H1 (cell line): ENCODE results near the gene THBD. TPM values are rescaled to one million over a fixed set of nuclear protein-coding genes. Genes with fewer than 3 reads are reported as not detected.

Experiments used
- CTCF ChIA-PET: fragments of 300-600 bp; sonication (Branson Sonifier 250); formaldehyde crosslinking; loops from one replicate; lab custom pipeline; 2021; ENCODE audit not compliant: partially characterized antibody; lab: Charles Lee
- POLR2A ChIA-PET: fragments of 300-600 bp; sonication (Branson Sonifier 250); formaldehyde crosslinking; loops from one replicate; lab custom pipeline; 2021; ENCODE audit warnings: inconsistent platforms; ENCODE audit not compliant: partially characterized antibody; lab: Charles Lee
- DNase-seq, 2 experiments: peaks; one replicate each; pipeline versions ENCODE4 v3.0.0 to v3.0.0-alpha.2; 2010 to 2022; ENCODE audit warnings: low spot score in 2 of 2, low read depth in 1 of 2, mixed read lengths in 1 of 2
- FAIRE-seq: peaks from 2 replicates; lab custom pipeline; 2011; peaks lifted over from hg19 to GRCh38; lab: Jason Lieb, UNC
- H2AFZ ChIP-seq: 2 replicates; pipeline ENCODE4 v1.8.1; 2012; ENCODE audit warnings: low read length, inconsistent platforms
- H2AK5ac ChIP-seq: 2 replicates; pipeline ENCODE4 v1.6.1; 2013; ENCODE audit warnings: low read depth, low read length
- H2BK120ac ChIP-seq: replicated peaks from 2 replicates; pipeline ENCODE3; 2013; ENCODE audit warnings: low read depth, low read length, inconsistent platforms
- H2BK12ac ChIP-seq: 2 replicates; pipeline ENCODE4 v1.6.1; 2013; ENCODE audit warnings: low read depth, low read length
- H2BK15ac ChIP-seq: 2 replicates; pipeline ENCODE4 v1.6.1; 2013; ENCODE audit warnings: low read length
- H2BK20ac ChIP-seq: 2 replicates; pipeline ENCODE4 v1.6.1; 2013; ENCODE audit warnings: low read length
- H2BK5ac ChIP-seq: 2 replicates; pipeline ENCODE4 v1.6.1; 2013; ENCODE audit warnings: low read depth, low read length
- H3K14ac ChIP-seq: 2 replicates; pipeline ENCODE4 v1.6.1; 2013; ENCODE audit warnings: inconsistent platforms; ENCODE audit not compliant: insufficient read length
- H3K18ac ChIP-seq: 2 replicates; pipeline ENCODE4 v1.6.1; 2013; ENCODE audit warnings: low read length; ENCODE audit errors: extremely low read depth
- H3K23ac ChIP-seq: 2 replicates; pipeline ENCODE4 v1.6.1; 2013; ENCODE audit warnings: inconsistent platforms; ENCODE audit not compliant: insufficient read length
- H3K23me2 ChIP-seq: 2 replicates; pipeline ENCODE4 v1.6.1; 2013; ENCODE audit warnings: low read depth, low read length
- H3K27ac ChIP-seq: 2 replicates; pipeline ENCODE4 v1.6.1; 2011; ENCODE audit warnings: low read depth, low read length, inconsistent platforms
- H3K27me3 ChIP-seq, 4 experiments: replicated peaks in 1 of 4; 1 replicate in 1 of 4; 2 replicates in 3 of 4; pipeline versions ENCODE4 v1.6.1 to v1.8.1; 2011 to 2013; ENCODE audit warnings: low read length in 3 of 4, mild to moderate bottlenecking in 3 of 4, inconsistent platforms in 2 of 4, mixed read lengths in 2 of 4, moderate library complexity in 1 of 4; ENCODE audit not compliant: control insufficient read depth in 3 of 4, insufficient read depth in 3 of 4; ENCODE audit errors: extremely low read depth in 1 of 4
- H3K36me3 ChIP-seq, 4 experiments: 2 replicates each; pipeline versions ENCODE4 v1.6.1 to v1.8.1; 2011 to 2013; ENCODE audit warnings: mild to moderate bottlenecking in 4 of 4, low read length in 3 of 4, moderate library complexity in 2 of 4, control low read depth in 1 of 4, inconsistent platforms in 1 of 4; ENCODE audit not compliant: insufficient read depth in 4 of 4, control insufficient read depth in 2 of 4
- H3K4ac ChIP-seq: replicated peaks from 2 replicates; pipeline ENCODE3; 2013; ENCODE audit warnings: low read length, low read depth, mixed read lengths, inconsistent platforms; ENCODE audit not compliant: insufficient read length
- H3K4me1 ChIP-seq, 4 experiments: replicated peaks in 1 of 4; 1 replicate in 1 of 4; 2 replicates in 3 of 4; pipeline versions ENCODE4 v1.6.1 to v1.8.1; 2011 to 2013; ENCODE audit warnings: low read length in 3 of 4, inconsistent platforms in 2 of 4, mixed read lengths in 1 of 4; ENCODE audit not compliant: insufficient read depth in 4 of 4, control insufficient read depth in 3 of 4
- H3K4me2 ChIP-seq, 2 experiments: 2 replicates each; pipeline versions ENCODE4 v1.6.1 to v1.8.1; 2011 to 2013; ENCODE audit warnings: low read depth in 2 of 2, low read length in 2 of 2, control low read depth in 1 of 2, inconsistent platforms in 1 of 2, mild to moderate bottlenecking in 1 of 2; ENCODE audit not compliant: insufficient read depth in 1 of 2
- H3K4me3 ChIP-seq, 4 experiments: fragments of 200-600, 300-600 bp in 1 of 4; sonication (generic), shearing (Covaris generic), sonication (Bioruptor Twin) in 1 of 4; 2 replicates each; pipeline versions ENCODE4 v1.5.1 to v1.8.1; 2011 to 2016; ENCODE audit warnings: low read length in 4 of 4, low read depth in 3 of 4, control low read depth in 2 of 4, inconsistent platforms in 2 of 4, mild to moderate bottlenecking in 2 of 4, mixed read lengths in 1 of 4, moderate library complexity in 1 of 4; ENCODE audit not compliant: insufficient read depth in 2 of 4; ENCODE audit errors: extremely low read depth in 1 of 4
- H3K56ac ChIP-seq: replicated peaks from 2 replicates; pipeline ENCODE3; 2013; ENCODE audit warnings: low read depth, mild to moderate bottlenecking, mixed read lengths, low read length, inconsistent platforms; ENCODE audit not compliant: insufficient read length
- H3K79me1 ChIP-seq: 2 replicates; pipeline ENCODE4 v1.6.1; 2013; ENCODE audit warnings: low read depth, low read length, control low read depth
- H3K79me2 ChIP-seq, 2 experiments: 2 replicates each; pipeline versions ENCODE4 v1.6.1 to v1.8.1; 2012 to 2013; ENCODE audit warnings: low read length in 2 of 2, mild to moderate bottlenecking in 2 of 2, inconsistent platforms in 1 of 2; ENCODE audit not compliant: insufficient read depth in 2 of 2, control insufficient read depth in 1 of 2
- H3K9ac ChIP-seq, 4 experiments: replicated peaks in 1 of 4; 1 replicate in 1 of 4; 2 replicates in 3 of 4; pipeline versions ENCODE4 v1.6.1 to v1.8.1; 2011 to 2013; ENCODE audit warnings: low read depth in 3 of 4, low read length in 3 of 4, control low read depth in 2 of 4, mild to moderate bottlenecking in 2 of 4, moderate library complexity in 2 of 4, inconsistent platforms in 1 of 4; ENCODE audit errors: extremely low read depth in 1 of 4
- H3K9me3 ChIP-seq, 2 experiments: 2 replicates each; pipeline versions ENCODE4 v1.6.1 to v1.8.1; 2012 to 2013; ENCODE audit warnings: mild to moderate bottlenecking in 2 of 2, moderate library complexity in 2 of 2, control low read depth in 1 of 2, inconsistent platforms in 1 of 2, low read depth in 1 of 2, low read length in 1 of 2, mixed read lengths in 1 of 2; ENCODE audit not compliant: insufficient read depth in 2 of 2
- H4K20me1 ChIP-seq, 2 experiments: replicated peaks in 1 of 2; 2 replicates each; pipeline versions ENCODE3 to v1.8.1; 2011 to 2013; ENCODE audit warnings: inconsistent platforms in 2 of 2, low read length in 2 of 2, mild to moderate bottlenecking in 1 of 2; ENCODE audit not compliant: insufficient read depth in 2 of 2, control insufficient read depth in 1 of 2
- H4K5ac ChIP-seq: 2 replicates; pipeline ENCODE4 v1.6.1; 2013; ENCODE audit warnings: low read length, low read depth, mixed read lengths, inconsistent platforms; ENCODE audit not compliant: insufficient read length
- H4K8ac ChIP-seq: 2 replicates; pipeline ENCODE4 v1.8.0; 2013; ENCODE audit warnings: mild to moderate bottlenecking, moderate library complexity, low read length, inconsistent platforms; ENCODE audit not compliant: insufficient read depth; ENCODE audit errors: extremely low read depth
- H4K91ac ChIP-seq: replicated peaks from 2 replicates; pipeline ENCODE3; 2013; ENCODE audit warnings: low read length, mixed read lengths, inconsistent platforms; ENCODE audit not compliant: insufficient read length
- BACH1 ChIP-seq: IDR thresholded peaks from 2 replicates; pipeline ENCODE4 v1.6.1; 2012; ENCODE audit warnings: low read length, improper control_type of control experiment
- BCL11A ChIP-seq, 2 experiments: IDR thresholded peaks; one replicate each; pipeline ENCODE4 v1.6.1; 2011; ENCODE audit warnings: low read depth in 2 of 2, low read length in 2 of 2, mild to moderate bottlenecking in 2 of 2
- CBX5 ChIP-seq: fragments of 300-800, 300-1000 bp; sonication (generic); IDR thresholded peaks from 2 replicates; pipeline ENCODE4 v1.7.1; 2016; ENCODE audit warnings: antibody characterized with exemption, low read length, low read depth
- CREB1 ChIP-seq: IDR thresholded peaks from 2 replicates; pipeline ENCODE4 v1.6.1; 2012; ENCODE audit warnings: inconsistent platforms
- CTBP2 ChIP-seq: IDR thresholded peaks from 2 replicates; pipeline ENCODE4 v1.7.0; 2011; ENCODE audit warnings: borderline replicate concordance, mild to moderate bottlenecking, moderate library complexity, mixed read lengths, low read length; ENCODE audit not compliant: insufficient read depth, insufficient read length
- HDAC6 ChIP-seq: IDR thresholded peaks from one replicate; pipeline ENCODE4 v1.7.1; 2012; ENCODE audit warnings: low read depth, mild to moderate bottlenecking, inconsistent platforms, low read length, moderate library complexity
- JUND ChIP-seq: IDR thresholded peaks from 2 replicates; pipeline ENCODE4 v1.6.1; 2011; ENCODE audit warnings: mild to moderate bottlenecking, improper control_type of control experiment, low read length
- RAD21 ChIP-seq, 2 experiments: IDR thresholded peaks in 1 of 2; conservative IDR thresholded peaks in 1 of 2; 2 replicates each; pipeline ENCODE4 v1.6.1; 2011; ENCODE audit warnings: low read depth in 2 of 2, low read length in 2 of 2, improper control_type of control experiment in 1 of 2, inconsistent platforms in 1 of 2, mild to moderate bottlenecking in 1 of 2, moderate library complexity in 1 of 2
- RBBP5 ChIP-seq: IDR thresholded peaks from 2 replicates; pipeline ENCODE4 v1.7.1; 2012; ENCODE audit warnings: low read depth, mild to moderate bottlenecking, inconsistent platforms, low read length, moderate library complexity, borderline replicate concordance
- RFX5 ChIP-seq: IDR thresholded peaks from 2 replicates; pipeline ENCODE4 v1.6.1; 2011; ENCODE audit warnings: low read depth, low read length, improper control_type of control experiment, borderline replicate concordance
- SIX5 ChIP-seq: IDR thresholded peaks from 2 replicates; pipeline ENCODE4 v1.6.1; 2011; ENCODE audit warnings: mild to moderate bottlenecking, low read depth, low read length
- SP4 ChIP-seq: IDR thresholded peaks from 2 replicates; pipeline ENCODE4 v1.6.1; 2012; ENCODE audit warnings: low read length, inconsistent platforms
- TCF12 ChIP-seq: IDR thresholded peaks from 2 replicates; pipeline ENCODE4 v1.6.1; 2011; ENCODE audit warnings: low read depth, mild to moderate bottlenecking, low read length
- WGBS, 2 experiments: shearing (Covaris generic) in 1 of 2; methylation state at CpG; one replicate each; pipeline versions ENCODE4 v1.1.6 to v1.1.7; 2013 to 2015; ENCODE audit warnings: low lambda C conversion rate in 2 of 2, mixed read lengths in 2 of 2, inconsistent platforms in 1 of 2, low coverage in 1 of 2, missing lambda C conversion rate in 1 of 2; ENCODE audit not compliant: insufficient replicate concordance in 2 of 2, insufficient coverage in 1 of 2, insufficient read length in 1 of 2; ENCODE audit errors: extremely low coverage in 1 of 2, missing lambda C conversion rate in 1 of 2; 5-methylcytosine and 5-hydroxymethylcytosine counted together
- polyA plus RNA-seq, 7 experiments: library from polyadenylated mRNA; depleted of rRNA in 3 of 7; stranded (reverse) in 5 of 7; unstranded in 2 of 7; fragments of >200 nt in 5 of 7; fragments of 200-250 nt in 2 of 7; gene quantifications; 1 replicate in 5 of 7; 2 replicates in 1 of 7; 4 replicates in 1 of 7; pipeline versions ENCODE4 v1.2.1 to v1.2.3, GENCODE V29; 2011 to 2013; ENCODE audit warnings: missing spikeins in 2 of 7, mixed read lengths in 2 of 7
- total RNA-seq: library from RNA; stranded (reverse); fragmentation: NEBNext Ultra II Directional; extraction: Animal tissue kit (Norgen Biotek cat#: 25700); gene quantifications from 2 replicates; pipeline ENCODE4 v1.2.1, GENCODE V29; 2021
- TF ChIP-seq, protein P1 (sequence below): IDR thresholded peaks from 2 replicates; pipeline ENCODE4 v1.6.1; 2011; ENCODE audit warnings: low read length, improper control_type of control experiment

THBD gene
- total and polyA plus RNA-seq, 2 of the 8 experiments (the other 6 are each of a cell fraction or from before 2014, with no cell fraction given) = 0.21 to 0.43 TPM

GRCh38 chr20:22999756-23000155 is 49.7 kb downstream of the THBD start:
- Histone ChIP-seq H3K4me3 (no peak overlapping the region), H3K23me2 (no peaks in the 10 kb centered on the region), H2AFZ (no peak overlapping the region), H3K9me3 (peaks cover 0 to under 1% of the 10 kb centered on the region in 2 experiments; a peak in 1 of 4 replicates), H3K4me2 (no peak overlapping the region), H4K5ac (no peak overlapping the region), H3K23ac (no peak overlapping the region), H3K18ac (no peak overlapping the region), H4K8ac (no peak overlapping the region), H2BK120ac (no peak overlapping the region), H3K56ac (no peak overlapping the region), H2BK15ac (no peak overlapping the region), H3K79me2 (no peaks in the 10 kb centered on the region), H3K27ac (no peak overlapping the region), H2AK5ac (no peak overlapping the region), H4K20me1 (no peaks in the 10 kb centered on the region), H3K4ac (no peak overlapping the region), H2BK20ac (no peak overlapping the region), H3K79me1 (no peaks in the 10 kb centered on the region), H3K4me1 (no peaks in the 10 kb centered on the region), H3K14ac (no peak overlapping the region), H3K36me3 (no peaks in the 10 kb centered on the region), H4K91ac (no peak overlapping the region), H3K9ac (no peak overlapping the region), H3K27me3 (no peaks in the 10 kb centered on the region), H2BK12ac (no peak overlapping the region), H2BK5ac (no peak overlapping the region)
- ChIA-PET CTCF (interaction anchor here (1.2 to 1.9 kb wide), 5 partner anchors 22 to 308 kb away, joined by 3 to 9 read pairs (median 4); no protein-coding TSS in a partner anchor), POLR2A (no interaction called here)
- WGBS, 2 experiments = 78% methylated on average over 4 of the region's 4 CpGs; no CpG with 5 or more reads in 1 of the 2 experiments
- no peak for FAIRE-seq
- no peak for DNase-seq
- TF ChIP-seq, protein P1, sequence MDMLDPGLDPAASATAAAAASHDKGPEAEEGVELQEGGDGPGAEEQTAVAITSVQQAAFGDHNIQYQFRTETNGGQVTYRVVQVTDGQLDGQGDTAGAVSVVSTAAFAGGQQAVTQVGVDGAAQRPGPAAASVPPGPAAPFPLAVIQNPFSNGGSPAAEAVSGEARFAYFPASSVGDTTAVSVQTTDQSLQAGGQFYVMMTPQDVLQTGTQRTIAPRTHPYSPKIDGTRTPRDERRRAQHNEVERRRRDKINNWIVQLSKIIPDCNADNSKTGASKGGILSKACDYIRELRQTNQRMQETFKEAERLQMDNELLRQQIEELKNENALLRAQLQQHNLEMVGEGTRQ = no peak
- TF ChIP-seq TCF12 (no peak), JUND (no peak), BCL11A (IDR thresholded peaks at IDR 0.05; ENCODE audit: low read depth in 2 of 2, low read length in 2 of 2) (no peak), CREB1 (no peak), CBX5 (no peak), RBBP5 (no peak), RFX5 (no peak), CTBP2 (no peak), HDAC6 (no peak), BACH1 (no peak), SP4 (no peak), RAD21 (IDR thresholded peaks at IDR 0.05 in 1 of 2, conservative IDR thresholded peaks at IDR 0.05 in 1 of 2; ENCODE audit: low read depth in 2 of 2, low read length in 2 of 2) (no peak), SIX5 (no peak)
